Middle frontal gyrus (tissue), 1 donor: ENCODE measurements around the gene MX1.

Experiments used
- DNase-seq: peaks from one replicate; pipeline ENCODE4 v3.0.0-alpha.2; 2015; ENCODE audit warnings: low spot score; ENCODE audit errors: extremely low spot score

The MX1 gene

GRCh38 chr21:41431788-41432548 lies 5.9 kb downstream of the MX1 start:
- DNase-seq = no peak

GRCh38 chr21:41432562-41433460 lies 6.8 kb downstream of the MX1 start:
- no peak for DNase-seq

GRCh38 chr21:41433566-41433965 lies 7.5 kb downstream of the MX1 start:
- no peak for DNase-seq

- DNase-seq = no peak
Observed at GRCh38 chr21:41435706-41436105, 9.7 kb downstream of the MX1 start.

- DNase-seq = no peak
Observed at GRCh38 chr21:41437729-41438128, 11.7 kb downstream of the MX1 start.

GRCh38 chr21:41438425-41439113 lies 12.5 kb downstream of the MX1 start:
- no peak for DNase-seq

- DNase-seq = no peak
Observed at GRCh38 chr21:41439248-41439647, 13.2 kb downstream of the MX1 start.

GRCh38 chr21:41441546-41441945 lies 15.5 kb downstream of the MX1 start:
- DNase-seq = no peak

GRCh38 chr21:41442481-41443186 lies 16.6 kb downstream of the MX1 start:
- DNase-seq = no peak

DNA sequence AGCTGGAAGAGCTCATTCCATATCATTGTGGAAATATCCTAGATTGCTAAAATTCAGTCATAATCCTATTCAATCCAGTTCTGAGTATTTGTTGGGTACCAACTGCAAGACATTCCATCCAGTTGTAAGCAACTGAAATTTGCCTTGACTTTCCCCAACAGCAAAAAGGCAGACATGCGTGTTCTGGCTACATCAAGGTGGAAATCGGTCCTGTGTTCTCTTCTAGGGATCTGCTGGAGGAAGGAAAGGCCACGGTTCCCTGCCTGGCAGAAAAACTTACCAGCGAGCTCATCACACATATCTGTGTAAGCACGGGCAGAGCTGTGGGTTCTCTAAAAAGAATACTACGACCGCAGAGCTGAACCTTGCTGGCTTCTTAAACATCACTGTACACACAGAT lies 17.5 kb downstream of the MX1 start:
- DNase-seq = no peak

DNA sequence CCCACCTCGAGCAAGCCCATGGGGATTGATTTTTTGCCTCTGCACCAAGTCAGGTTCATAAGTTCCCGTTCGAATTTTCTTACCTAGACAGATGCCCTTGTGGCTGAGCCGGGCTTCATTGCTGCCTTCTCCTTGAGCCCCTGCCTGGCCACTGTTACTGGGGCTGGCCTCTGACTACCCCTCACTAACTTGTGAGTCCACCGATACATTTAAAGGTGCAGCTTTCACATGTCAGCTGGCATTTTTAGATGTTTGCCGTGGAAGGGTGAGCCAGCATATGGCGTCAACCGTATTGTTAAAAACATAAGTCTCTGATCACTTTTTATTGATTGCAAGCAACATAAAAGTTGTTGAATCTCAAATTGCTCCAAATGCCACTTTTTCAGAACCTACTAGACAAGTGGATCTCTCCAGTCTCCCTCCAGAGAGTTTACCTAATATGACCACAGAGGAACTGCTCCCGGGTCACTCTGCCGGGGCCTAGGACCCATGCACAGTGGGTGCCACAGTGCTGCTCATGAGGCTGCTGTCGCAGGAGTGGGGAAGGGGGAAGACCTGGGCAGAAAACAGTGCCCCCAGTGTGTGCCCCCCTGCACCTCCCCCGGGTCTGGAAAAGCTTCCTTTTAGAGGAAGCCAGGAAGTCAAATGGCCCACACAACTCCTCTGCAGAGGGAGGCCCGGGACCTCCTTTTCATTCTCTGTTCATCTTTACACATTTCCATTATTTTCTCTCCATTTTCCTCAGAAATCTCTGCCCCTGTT lies 18.8 kb downstream of the MX1 start:
- no peak for DNase-seq

- DNase-seq = no peak
Observed at GRCh38 chr21:41445465-41445862, 19.4 kb downstream of the MX1 start.

GRCh38 chr21:41446586-41446985 lies 20.5 kb downstream of the MX1 start:
- DNase-seq = no peak

GRCh38 chr21:41447356-41447755 lies 21.3 kb downstream of the MX1 start:
- DNase-seq = no peak

DNA sequence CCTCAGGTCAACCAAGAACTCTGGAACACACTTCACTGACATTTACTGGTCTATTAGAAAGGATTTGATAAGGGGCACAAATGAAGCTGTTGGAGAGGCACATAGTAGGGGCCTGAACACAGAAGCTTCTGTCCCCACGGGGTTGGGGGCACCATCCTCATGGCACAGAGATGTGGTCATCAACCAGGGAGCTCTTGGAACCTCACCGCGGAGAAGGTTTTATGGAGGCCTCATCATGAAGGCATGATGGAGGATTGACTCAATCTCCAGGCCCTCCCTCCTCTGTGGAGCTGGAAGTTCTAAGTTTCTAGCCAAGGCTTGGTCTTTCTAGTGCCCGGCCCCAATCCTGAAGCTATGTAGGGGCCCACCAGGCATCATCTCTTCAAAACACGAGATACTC lies 23.6 kb downstream of the MX1 start:
- no peak for DNase-seq

GRCh38 chr21:41451753-41452676 lies 26.0 kb downstream of the MX1 start:
- DNase-seq = no peak

- no peak for DNase-seq
Observed at GRCh38 chr21:41453198-41453597, 27.2 kb downstream of the MX1 start.

DNA sequence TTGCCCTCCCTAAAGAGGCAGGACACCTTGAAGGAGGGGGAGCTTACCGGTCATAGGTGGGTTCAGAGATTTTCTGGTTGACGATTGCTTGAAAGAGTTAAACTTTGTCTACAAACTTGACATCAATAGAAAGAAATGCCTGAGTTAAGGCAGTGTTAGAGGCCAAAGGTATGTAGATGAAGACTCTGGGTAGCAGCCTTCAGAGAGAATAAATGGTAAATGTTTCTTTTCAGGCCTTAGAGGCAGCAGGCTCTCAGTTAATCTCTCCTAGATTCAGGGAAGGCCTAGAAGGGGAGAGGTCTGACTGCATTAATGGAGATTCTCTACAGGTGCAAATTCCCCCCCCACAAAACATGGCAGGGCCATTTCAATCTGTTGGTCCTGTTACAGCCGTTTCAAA lies 27.7 kb downstream of the MX1 start:
- no peak for DNase-seq

- no peak for DNase-seq
Observed at GRCh38 chr21:41458121-41458520, 32.1 kb downstream of the MX1 start.

DNA sequence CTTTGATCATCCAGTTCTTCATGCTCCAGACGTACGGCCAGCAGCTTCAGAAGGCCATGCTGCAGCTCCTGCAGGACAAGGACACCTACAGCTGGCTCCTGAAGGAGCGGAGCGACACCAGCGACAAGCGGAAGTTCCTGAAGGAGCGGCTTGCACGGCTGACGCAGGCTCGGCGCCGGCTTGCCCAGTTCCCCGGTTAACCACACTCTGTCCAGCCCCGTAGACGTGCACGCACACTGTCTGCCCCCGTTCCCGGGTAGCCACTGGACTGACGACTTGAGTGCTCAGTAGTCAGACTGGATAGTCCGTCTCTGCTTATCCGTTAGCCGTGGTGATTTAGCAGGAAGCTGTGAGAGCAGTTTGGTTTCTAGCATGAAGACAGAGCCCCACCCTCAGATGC lies 32.5 kb downstream of the MX1 start:
- DNase-seq = no peak
